Muscle of leg (tissue), 11 donors: ENCODE measurements around the gene NEU4. TPM values are rescaled to one million over a fixed set of nuclear protein-coding genes. Genes with fewer than 3 reads are reported as not detected.
A peak's percentile ranks its signal among the peaks of the same experiment; 100 is the strongest.

Experiments used
- DNase-seq: peaks from one replicate; pipeline ENCODE4 v3.0.0; 2013
- H3K27ac ChIP-seq: one replicate; pipeline ENCODE4 v1.5.1; 2013; ENCODE audit warnings: mild to moderate bottlenecking, low read length, control low read depth
- H3K27me3 ChIP-seq: one replicate; pipeline ENCODE4 v1.6.1; 2013; ENCODE audit warnings: low read length; ENCODE audit not compliant: control insufficient read depth, insufficient read depth
- H3K36me3 ChIP-seq: one replicate; pipeline ENCODE4 v1.6.1; 2013; ENCODE audit warnings: low read length; ENCODE audit not compliant: control insufficient read depth, insufficient read depth
- H3K4me1 ChIP-seq: one replicate; pipeline ENCODE4 v1.6.1; 2013; ENCODE audit warnings: low read length; ENCODE audit not compliant: control insufficient read depth, insufficient read depth
- H3K4me3 ChIP-seq: one replicate; pipeline ENCODE4 v1.5.1; 2013; ENCODE audit warnings: low read length, control low read depth
- H3K9me3 ChIP-seq: replicated peaks from 2 replicates; pipeline ENCODE4 v1.6.1; 2013; ENCODE audit warnings: low read depth, low read length; ENCODE audit not compliant: control insufficient read depth
- WGBS: methylation state at CpG from one replicate; pipeline ENCODE4 v1.1.5; 2013; ENCODE audit warnings: missing lambda C conversion rate; ENCODE audit not compliant: insufficient coverage; 5-methylcytosine and 5-hydroxymethylcytosine counted together
- polyA plus RNA-seq, 8 donors: library from polyadenylated mRNA; unstranded; fragments of 120-200 nt; gene quantifications; one replicate each; pipeline versions ENCODE4 v1.2.1 to v1.2.3, GENCODE V29; 2013; ENCODE audit warnings: inconsistent platforms in 1 of 8, low replicate concordance in 1 of 8; ENCODE audit not compliant: insufficient read length in 8 of 8, insufficient read depth in 1 of 8
- total RNA-seq: library from RNA; stranded (reverse); fragments of 120-200 nt; gene quantifications from one replicate; pipeline ENCODE4 v1.2.4, GENCODE V29; 2013

NEU4 gene
- total and polyA plus RNA-seq, 9 donors, result 4.6 to 10.1 (median 6.7) TPM

DNA sequence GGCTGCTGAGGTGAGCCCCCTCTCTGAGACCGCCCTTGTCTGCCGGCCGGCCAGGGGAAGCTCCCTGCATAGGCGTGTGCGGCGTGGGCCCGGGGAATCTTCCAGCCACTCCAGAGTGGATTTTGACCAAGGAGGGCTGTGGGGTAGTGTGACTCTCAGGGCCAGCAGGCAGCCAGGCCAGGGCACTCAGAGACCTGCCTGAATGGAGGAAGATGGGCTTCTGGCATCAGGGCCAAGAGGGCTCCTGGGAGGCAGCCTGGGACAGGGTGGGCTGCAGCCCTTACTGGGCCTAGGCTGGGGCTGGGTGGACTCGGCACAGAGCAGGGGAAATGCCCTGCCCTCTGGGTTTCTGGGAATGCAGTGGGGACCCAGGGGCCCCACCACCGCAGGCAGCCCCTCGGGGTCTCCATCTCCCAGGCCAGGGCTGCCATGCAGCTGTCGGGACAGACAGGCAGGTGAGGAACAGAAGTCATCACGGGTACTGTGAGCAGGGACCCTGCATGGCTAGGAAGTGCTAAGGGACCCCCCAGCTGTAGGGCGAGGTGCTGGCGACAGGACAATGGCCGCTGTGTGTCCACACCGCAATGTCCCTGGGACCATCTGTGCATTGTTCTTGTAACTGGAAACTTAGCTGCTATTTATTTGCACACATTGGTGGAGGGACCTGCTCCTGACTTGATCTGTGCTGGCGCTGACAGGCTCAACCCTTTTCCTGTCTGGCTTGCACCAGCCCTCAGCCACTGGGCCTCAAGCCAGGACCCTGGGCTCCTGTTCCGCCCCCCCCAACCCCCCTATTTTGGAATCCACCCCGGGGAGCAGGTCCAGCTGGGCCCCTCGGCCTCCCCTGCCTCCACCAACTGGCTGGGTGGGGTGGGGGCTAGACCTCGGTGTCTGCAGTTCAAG is 45.6 kb downstream of the NEU4 start:
- no peak for DNase-seq
- Histone ChIP-seq H3K27ac (no peak overlapping the region), H3K4me1 (peaks cover 24% of the 10 kb centered on the region), H3K27me3 (peaks cover 7% of the 10 kb centered on the region), H3K36me3 (no peaks in the 10 kb centered on the region), H3K9me3 (no peaks in the 10 kb centered on the region), H3K4me3 (no peak overlapping the region)
- WGBS, result 57% methylated on average over 16 of the region's 21 CpGs

DNA sequence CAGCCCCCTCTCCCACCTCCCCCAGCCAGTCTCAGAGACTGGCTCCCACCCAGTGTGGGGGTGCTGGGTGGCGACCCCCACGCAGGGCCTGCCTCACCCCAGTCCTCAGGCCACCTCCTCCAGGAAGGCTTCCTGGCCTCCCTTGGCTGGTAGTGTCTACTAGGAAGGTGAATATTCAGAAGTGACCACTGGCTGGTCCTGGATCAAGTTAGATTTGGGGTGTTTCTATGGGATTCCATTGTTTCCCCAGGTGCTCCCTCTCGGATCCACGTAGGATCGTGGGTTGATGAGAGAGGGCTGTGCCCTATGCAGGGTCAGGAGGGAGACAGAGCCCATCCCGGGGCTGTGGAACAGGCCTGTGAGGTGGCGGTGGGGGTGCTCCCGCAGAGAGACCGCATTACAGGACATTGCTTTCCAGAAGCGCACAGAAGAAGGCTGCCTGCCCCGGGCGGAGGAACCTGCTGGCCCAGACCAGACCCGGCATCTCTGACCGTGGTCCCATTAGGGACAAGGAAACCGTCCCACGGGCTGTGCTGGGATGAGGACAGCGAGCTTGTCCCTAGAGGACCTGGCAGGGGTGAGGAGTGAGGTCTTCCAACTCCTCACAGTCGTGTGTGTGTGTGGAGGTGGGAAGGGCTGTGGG is 46.4 kb downstream of the NEU4 start:
- WGBS, result 78% methylated on average over 12 of the region's 18 CpGs
- peaks cover 32% of the 10 kb centered on the region for H3K4me1 ChIP-seq
- H3K27ac ChIP-seq, result no peak overlapping the region
- no peaks in the 10 kb centered on the region for H3K36me3 ChIP-seq
- H3K27me3 ChIP-seq, result peaks cover 7% of the 10 kb centered on the region
- no peaks in the 10 kb centered on the region for H3K9me3 ChIP-seq
- no peak for DNase-seq
- H3K4me3 ChIP-seq, result no peak overlapping the region

- H3K9me3 ChIP-seq, result no peaks in the 10 kb centered on the region
- no peak overlapping the region for H3K4me3 ChIP-seq
- peaks cover 37% of the 10 kb centered on the region for H3K4me1 ChIP-seq
- no peaks in the 10 kb centered on the region for H3K36me3 ChIP-seq
- H3K27me3 ChIP-seq, result peaks cover 7% of the 10 kb centered on the region
- H3K27ac ChIP-seq, result no peak overlapping the region
- WGBS, result 49% methylated on average over 18 of the region's 20 CpGs
- DNase-seq, result no peak
Observed at GRCh38 chr2:241855888-241856422, 47.0 kb downstream of the NEU4 start.

DNA sequence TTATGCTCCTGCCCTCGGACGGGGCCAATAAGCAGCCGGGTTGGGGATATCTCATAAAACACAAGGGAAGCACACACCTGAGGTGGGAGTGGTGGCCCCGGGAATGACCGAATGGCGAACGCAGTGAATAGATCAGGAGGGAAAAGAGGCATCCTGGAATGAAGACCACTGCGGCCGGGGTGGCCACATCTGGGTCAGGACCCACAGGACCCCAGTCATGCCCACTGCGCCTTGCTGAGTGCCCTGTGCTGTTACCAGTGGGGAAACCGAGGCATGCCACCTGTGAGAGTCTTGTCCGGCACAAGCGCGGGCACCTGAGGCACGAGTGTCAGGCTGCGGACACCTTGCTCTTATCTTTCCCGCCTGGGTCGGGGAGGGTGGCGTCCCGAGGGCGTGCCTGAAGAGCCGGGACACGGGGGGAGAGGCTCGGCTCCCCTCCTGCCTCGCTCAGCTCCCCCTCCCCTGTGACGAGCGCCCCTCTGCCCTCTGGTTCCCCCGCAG is 48.1 kb downstream of the NEU4 start:
- peaks cover 37% of the 10 kb centered on the region for H3K4me1 ChIP-seq
- no peak overlapping the region for H3K4me3 ChIP-seq
- no peaks in the 10 kb centered on the region for H3K9me3 ChIP-seq
- peaks cover 8% of the 10 kb centered on the region for H3K27me3 ChIP-seq
- H3K36me3 ChIP-seq, result no peaks in the 10 kb centered on the region
- 85% methylated on average over 25 of the region's 28 CpGs for WGBS
- no peak for DNase-seq
- no peak overlapping the region for H3K27ac ChIP-seq

DNA sequence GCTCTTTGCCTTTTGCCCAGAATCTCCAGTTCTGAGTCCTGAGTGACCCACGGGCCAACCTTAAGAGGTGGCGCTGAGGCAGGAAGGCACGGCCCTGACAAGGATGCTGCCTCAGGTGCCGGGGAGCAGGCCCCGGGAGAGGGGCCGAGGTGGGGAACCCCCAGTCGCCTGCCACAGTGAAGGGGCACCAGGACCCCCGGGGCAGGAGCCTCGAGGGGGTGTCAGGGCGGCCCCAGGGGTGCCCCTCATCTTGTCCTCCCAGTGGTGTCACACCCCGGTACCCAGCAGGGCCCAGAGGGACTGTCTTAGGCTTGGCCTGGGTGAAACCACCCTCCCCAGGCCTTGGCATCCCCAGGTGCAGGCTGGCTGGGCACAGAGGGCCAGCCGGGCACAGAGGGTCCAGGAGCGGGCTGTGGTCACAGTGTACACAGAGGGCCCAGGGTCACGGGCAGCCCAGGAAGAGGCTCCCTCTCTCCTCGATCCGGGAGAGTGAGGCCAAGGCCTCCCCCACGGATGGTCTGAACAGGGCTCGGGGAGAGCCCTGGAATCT is 48.7 kb downstream of the NEU4 start:
- Histone ChIP-seq H3K27me3 (peaks cover 14% of the 10 kb centered on the region), H3K36me3 (no peaks in the 10 kb centered on the region), H3K9me3 (no peaks in the 10 kb centered on the region), H3K4me3 (no peak overlapping the region), H3K27ac (no peak overlapping the region), H3K4me1 (peaks cover 37% of the 10 kb centered on the region)
- no peak for DNase-seq
- 87% methylated on average over 11 of the region's 18 CpGs for WGBS

DNA sequence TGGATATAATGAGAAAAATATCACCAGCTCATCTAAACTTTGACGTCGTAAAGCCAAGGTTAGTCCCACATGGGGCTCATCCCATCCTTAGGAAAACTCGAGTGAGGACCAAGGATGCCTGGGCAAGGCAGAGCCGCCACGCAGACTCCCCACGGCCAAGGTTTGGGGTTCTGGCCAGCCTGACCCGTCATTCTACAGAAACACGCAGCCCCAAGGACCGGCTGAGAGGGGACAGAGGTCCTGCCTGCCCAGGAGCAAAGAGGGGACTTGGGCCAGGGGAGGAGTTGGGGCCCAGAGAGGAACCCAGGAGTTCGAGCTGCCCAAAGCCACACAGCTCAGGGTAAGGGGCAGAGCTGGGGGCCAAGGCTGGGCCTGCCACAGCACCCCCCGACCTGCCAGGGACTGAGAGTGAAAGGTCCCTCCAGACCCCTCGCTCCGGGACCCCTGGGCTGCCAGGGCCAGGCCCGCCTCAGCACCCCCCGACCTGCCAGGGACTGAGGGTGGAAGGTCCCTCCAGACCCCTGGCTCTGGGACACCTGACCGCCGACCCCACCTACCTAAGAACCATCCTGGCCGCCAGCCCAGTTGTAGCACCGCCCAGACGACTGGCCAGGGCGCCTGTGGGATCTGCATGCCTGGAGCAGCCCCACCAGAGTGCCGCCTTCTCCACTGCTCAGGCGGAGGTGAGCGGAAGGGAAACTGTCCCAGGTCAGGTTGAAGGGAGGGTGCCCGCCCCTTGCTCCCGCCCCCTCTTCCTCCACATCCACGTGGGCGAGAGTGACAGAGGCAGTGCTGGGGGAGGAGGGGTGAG is 49.4 kb downstream of the NEU4 start, which contains the start of gene PDCD1:
TSS of gene PDCD1 (minus strand) at position 689 of the 811 bp plus-strand sequence. CDS start at position 633, 56 bp downstream.
- peak; percentile 27 for DNase-seq
- 71% methylated on average over 13 of the region's 28 CpGs for WGBS
- peaks cover 38% of the 10 kb centered on the region for H3K4me1 ChIP-seq
- peaks cover 20% of the 10 kb centered on the region for H3K27me3 ChIP-seq
- peak within 1 kb of the TSS; percentile 84 for H3K27ac ChIP-seq
- H3K9me3 ChIP-seq, result no peaks in the 10 kb centered on the region
- H3K36me3 ChIP-seq, result no peaks in the 10 kb centered on the region
- H3K4me3 ChIP-seq, result no peak within 1 kb of the TSS

DNA sequence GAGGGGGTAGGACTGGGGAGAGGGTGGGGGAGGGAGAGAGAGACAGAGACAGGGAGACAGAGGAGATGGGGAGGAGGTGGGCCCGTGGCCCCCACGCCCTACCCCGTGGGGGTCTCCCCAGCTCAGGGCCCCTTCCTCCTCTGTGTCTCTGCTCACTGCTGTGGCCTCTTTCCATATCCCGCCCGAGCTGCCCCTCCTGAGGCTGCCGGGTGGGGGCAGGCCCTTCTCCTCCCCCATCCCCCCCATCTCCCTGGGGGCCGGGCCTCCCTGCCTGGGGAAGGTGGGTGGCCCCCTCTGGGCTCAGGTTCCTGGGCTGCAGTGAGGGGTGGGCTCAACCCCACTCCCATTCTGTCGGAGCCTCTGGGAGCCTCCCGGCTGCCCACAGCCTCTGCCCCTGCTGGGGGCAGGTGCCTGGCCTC is 50.0 kb downstream of the NEU4 start:
- H3K27ac ChIP-seq, result peak overlapping the region; percentile 84
- H3K4me1 ChIP-seq, result peaks cover 40% of the 10 kb centered on the region
- peaks cover 26% of the 10 kb centered on the region for H3K27me3 ChIP-seq
- no peak overlapping the region for H3K4me3 ChIP-seq
- H3K36me3 ChIP-seq, result no peaks in the 10 kb centered on the region
- WGBS, result 27% methylated on average over 4 of the region's 9 CpGs
- no peak for DNase-seq
- no peaks in the 10 kb centered on the region for H3K9me3 ChIP-seq

- no peaks in the 10 kb centered on the region for H3K9me3 ChIP-seq
- H3K4me3 ChIP-seq, result no peak overlapping the region
- peak; percentile 92 for DNase-seq
- H3K27me3 ChIP-seq, result peaks cover 26% of the 10 kb centered on the region
- no peaks in the 10 kb centered on the region for H3K36me3 ChIP-seq
- 31% methylated on average over 26 of the region's 30 CpGs for WGBS
- peak overlapping the region; percentile 84 for H3K27ac ChIP-seq
- H3K4me1 ChIP-seq, result peaks cover 35% of the 10 kb centered on the region
Observed at GRCh38 chr2:241859436-241860183, 50.6 kb downstream of the NEU4 start.
